Hepatocyte (in vitro differentiated cells): Measurements from ENCODE around the gene WDR62.

Experiments used
- CTCF ChIP-seq: fragments of 200-600 bp; sonication (generic); IDR thresholded peaks from 2 replicates; pipeline ENCODE4 v1.5.1; 2016; ENCODE audit warnings: antibody characterized with exemption, mild to moderate bottlenecking; ENCODE audit not compliant: poor library complexity
- EZH2phosphoT487 ChIP-seq: fragments of 200-600 bp; sonication (generic); IDR thresholded peaks from one replicate; pipeline ENCODE4 v1.6.1; 2018; ENCODE audit warnings: antibody characterized with exemption, mild to moderate bottlenecking, low read depth, moderate library complexity; ENCODE audit not compliant: unreplicated experiment, severe bottlenecking

GRCh38 chr19:36023432-36023831 is 31.3 kb upstream of the WDR62 start:
- no peak for TF ChIP-seq EZH2phosphoT487
- no peak for TF ChIP-seq CTCF
